ENCODE data around the gene UGT1A9. TPM values are rescaled to one million over a fixed set of nuclear protein-coding genes. Genes with fewer than 3 reads are reported as not detected.

Gene UGT1A9
- total RNA-seq, 1 donor from 2014 or later, result not detected

DNA sequence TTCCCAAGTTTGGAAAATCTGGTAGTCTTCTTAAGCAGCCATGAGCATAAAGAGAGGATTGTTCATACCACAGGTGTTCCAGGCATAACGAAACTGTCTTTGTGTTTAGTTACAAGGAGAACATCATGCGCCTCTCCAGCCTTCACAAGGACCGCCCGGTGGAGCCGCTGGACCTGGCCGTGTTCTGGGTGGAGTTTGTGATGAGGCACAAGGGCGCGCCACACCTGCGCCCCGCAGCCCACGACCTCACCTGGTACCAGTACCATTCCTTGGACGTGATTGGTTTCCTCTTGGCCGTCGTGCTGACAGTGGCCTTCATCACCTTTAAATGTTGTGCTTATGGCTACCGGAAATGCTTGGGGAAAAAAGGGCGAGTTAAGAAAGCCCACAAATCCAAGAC lies 100.5 kb downstream of the UGT1A9 start:
- Mint-ChIP-seq H3K27me3 (peaks cover 22% of the 10 kb centered on the region), H3K9me3 (peaks cover 10% of the 10 kb centered on the region), H3K36me3 (ENCODE audit: low read depth) (no peaks in the 10 kb centered on the region), H3K4me1 (no peaks in the 10 kb centered on the region), H3K27ac (no peak overlapping the region), H3K4me3 (no peak overlapping the region)
- no peak for ATAC-seq (ENCODE audit: low read depth)
- ChIA-PET POLR2A (no interaction called here), CTCF (no interaction called here)
- TF ChIP-seq, protein P1, sequence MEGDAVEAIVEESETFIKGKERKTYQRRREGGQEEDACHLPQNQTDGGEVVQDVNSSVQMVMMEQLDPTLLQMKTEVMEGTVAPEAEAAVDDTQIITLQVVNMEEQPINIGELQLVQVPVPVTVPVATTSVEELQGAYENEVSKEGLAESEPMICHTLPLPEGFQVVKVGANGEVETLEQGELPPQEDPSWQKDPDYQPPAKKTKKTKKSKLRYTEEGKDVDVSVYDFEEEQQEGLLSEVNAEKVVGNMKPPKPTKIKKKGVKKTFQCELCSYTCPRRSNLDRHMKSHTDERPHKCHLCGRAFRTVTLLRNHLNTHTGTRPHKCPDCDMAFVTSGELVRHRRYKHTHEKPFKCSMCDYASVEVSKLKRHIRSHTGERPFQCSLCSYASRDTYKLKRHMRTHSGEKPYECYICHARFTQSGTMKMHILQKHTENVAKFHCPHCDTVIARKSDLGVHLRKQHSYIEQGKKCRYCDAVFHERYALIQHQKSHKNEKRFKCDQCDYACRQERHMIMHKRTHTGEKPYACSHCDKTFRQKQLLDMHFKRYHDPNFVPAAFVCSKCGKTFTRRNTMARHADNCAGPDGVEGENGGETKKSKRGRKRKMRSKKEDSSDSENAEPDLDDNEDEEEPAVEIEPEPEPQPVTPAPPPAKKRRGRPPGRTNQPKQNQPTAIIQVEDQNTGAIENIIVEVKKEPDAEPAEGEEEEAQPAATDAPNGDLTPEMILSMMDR (IDR thresholded peaks at IDR 0.05), result no peak
- intact Hi-C loops (cut with micrococcal nuclease), result no loop called here
- no peak for DNase-seq

DNA sequence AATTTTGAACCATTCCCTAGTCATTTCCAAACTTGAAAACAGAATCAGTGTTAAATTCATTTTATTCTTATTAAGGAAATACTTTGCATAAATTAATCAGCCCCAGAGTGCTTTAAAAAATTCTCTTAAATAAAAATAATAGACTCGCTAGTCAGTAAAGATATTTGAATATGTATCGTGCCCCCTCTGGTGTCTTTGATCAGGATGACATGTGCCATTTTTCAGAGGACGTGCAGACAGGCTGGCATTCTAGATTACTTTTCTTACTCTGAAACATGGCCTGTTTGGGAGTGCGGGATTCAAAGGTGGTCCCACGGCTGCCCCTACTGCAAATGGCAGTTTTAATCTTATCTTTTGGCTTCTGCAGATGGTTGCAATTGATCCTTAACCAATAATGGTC lies 100.9 kb downstream of the UGT1A9 start:
- ChIA-PET POLR2A (no interaction called here), CTCF (no interaction called here)
- peaks cover 22% of the 10 kb centered on the region for H3K27me3 Mint-ChIP-seq
- H3K4me3 Mint-ChIP-seq, result no peak overlapping the region
- H3K4me1 Mint-ChIP-seq, result no peaks in the 10 kb centered on the region
- TF ChIP-seq, protein P1 (IDR thresholded peaks at IDR 0.05), result no peak
- peaks cover 12% of the 10 kb centered on the region for H3K9me3 Mint-ChIP-seq
- intact Hi-C loops (cut with micrococcal nuclease), result no loop called here
- DNase-seq (no peak), ATAC-seq (ENCODE audit: low read depth) (no peak)
- H3K27ac Mint-ChIP-seq, result no peak overlapping the region
- H3K36me3 Mint-ChIP-seq (ENCODE audit: low read depth), result no peaks in the 10 kb centered on the region

DNA sequence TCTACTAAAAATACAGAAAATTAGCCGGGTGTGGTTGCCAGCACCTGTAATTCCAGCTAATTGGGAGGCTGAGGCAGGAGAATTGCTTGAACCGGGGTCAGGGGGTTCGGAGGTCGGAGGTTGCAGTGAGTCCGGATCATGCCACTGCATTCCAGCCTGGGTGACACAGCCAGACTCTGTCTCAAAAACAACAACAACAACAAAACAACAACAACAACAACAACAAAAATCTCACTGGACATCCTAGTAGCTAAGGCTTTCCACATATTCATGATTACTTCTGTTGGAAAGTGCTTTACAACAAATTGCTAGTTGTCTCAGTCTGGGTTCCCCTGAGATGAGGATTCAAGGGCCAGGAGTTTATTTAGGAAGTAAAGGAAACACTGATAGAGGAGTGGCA lies 102.2 kb downstream of the UGT1A9 start:
- no peak for ATAC-seq (ENCODE audit: low read depth)
- Mint-ChIP-seq H3K36me3 (ENCODE audit: low read depth) (no peaks in the 10 kb centered on the region), H3K27me3 (peaks cover 23% of the 10 kb centered on the region), H3K4me1 (no peaks in the 10 kb centered on the region), H3K9me3 (peaks cover 12% of the 10 kb centered on the region), H3K4me3 (no peak overlapping the region), H3K27ac (no peak overlapping the region)
- ChIA-PET CTCF (no interaction called here), POLR2A (no interaction called here)
- intact Hi-C loops (cut with micrococcal nuclease), result no loop called here
- no peak for DNase-seq
- TF ChIP-seq, protein P1 (IDR thresholded peaks at IDR 0.05), result no peak

DNA sequence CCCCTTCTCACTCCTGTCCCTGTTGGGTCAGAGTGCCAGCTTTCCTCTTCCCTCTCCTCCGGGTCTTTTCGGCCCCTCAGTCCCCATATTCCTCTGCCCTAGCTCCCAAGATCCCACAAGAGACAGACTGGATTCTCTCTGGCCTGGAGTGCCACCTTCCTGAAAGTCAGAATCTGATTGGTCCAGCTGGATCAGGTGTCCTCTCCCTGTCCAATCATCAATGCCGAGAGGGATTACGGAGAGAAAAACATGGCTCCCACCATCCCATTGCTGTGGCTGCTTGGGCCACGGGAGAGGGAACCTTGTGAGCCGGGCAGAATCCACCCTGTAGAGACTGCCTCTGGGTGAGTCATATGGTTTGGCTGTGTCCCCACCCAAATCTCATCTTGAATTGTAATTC lies 103.7 kb downstream of the UGT1A9 start:
- TF ChIP-seq, protein P1 (IDR thresholded peaks at IDR 0.05), result no peak
- ATAC-seq (ENCODE audit: low read depth) (no peak), DNase-seq (no peak)
- Mint-ChIP-seq H3K4me1 (no peaks in the 10 kb centered on the region), H3K36me3 (ENCODE audit: low read depth) (no peaks in the 10 kb centered on the region), H3K27ac (no peak overlapping the region), H3K27me3 (peaks cover 25% of the 10 kb centered on the region), H3K4me3 (no peak overlapping the region), H3K9me3 (peaks cover 12% of the 10 kb centered on the region)
- ChIA-PET CTCF (no interaction called here), POLR2A (no interaction called here)
- intact Hi-C loops (cut with micrococcal nuclease), result no loop called here

DNA sequence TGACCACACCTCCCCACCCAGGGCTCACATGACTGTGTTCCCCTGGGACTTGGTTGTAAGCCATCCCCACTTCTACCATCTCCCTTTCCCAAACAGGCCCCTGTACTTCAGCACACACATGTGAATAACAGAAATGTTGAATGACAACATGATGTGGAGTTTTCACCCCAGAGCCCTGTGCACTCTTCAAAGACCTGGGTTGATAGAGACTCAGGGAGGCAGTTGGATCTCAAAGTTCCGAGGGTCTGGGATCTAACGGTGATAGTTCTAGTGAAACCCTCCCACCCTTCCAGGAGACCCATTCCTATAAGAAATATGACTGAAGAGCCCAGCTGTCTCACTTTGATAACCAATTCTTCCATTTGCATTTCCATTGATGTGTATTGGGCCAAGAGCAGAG lies 106.3 kb downstream of the UGT1A9 start, which contains the start of gene MROH2A:
Gene MROH2A, plus strand, starts transcription at position 301 of the 400 bp plus-strand sequence. CDS start 1,029 bp downstream, outside the sequence.
- TF ChIP-seq, protein P1 (IDR thresholded peaks at IDR 0.05), result no peak
- intact Hi-C loops (cut with micrococcal nuclease), result no loop called here
- no peaks in the 10 kb centered on the region for H3K36me3 Mint-ChIP-seq (ENCODE audit: low read depth)
- H3K27me3 Mint-ChIP-seq, result peaks cover 27% of the 10 kb centered on the region
- ATAC-seq (ENCODE audit: low read depth) (no peak), DNase-seq (no peak)
- no peaks in the 10 kb centered on the region for H3K4me1 Mint-ChIP-seq
- ChIA-PET CTCF (no interaction called here), POLR2A (no interaction called here)
- H3K4me3 Mint-ChIP-seq, result no peak within 1 kb of the TSS
- no peak within 1 kb of the TSS for H3K27ac Mint-ChIP-seq
- H3K9me3 Mint-ChIP-seq, result peaks cover 12% of the 10 kb centered on the region

Measured in activated B cell treated with CpG ODN at 0.5 μM for 24 hours (primary cell).